K562 (cell line): ENCODE data around the gene PDE2A. TPM values are rescaled to one million over a fixed set of nuclear protein-coding genes. Genes with fewer than 3 reads are reported as not detected.

ENCODE experiments used
- CBX5 ChIP-seq: IDR thresholded peaks from 2 replicates; pipeline ENCODE4 v1.6.1; 2014; ENCODE audit warnings: low read depth, borderline replicate concordance
- CC2D1A ChIP-seq: fragments of 450-650 bp; IDR thresholded peaks from 2 replicates; pipeline ENCODE4 v1.6.1; 2017; ENCODE audit warnings: mild to moderate bottlenecking
- CHCHD3 ChIP-seq: fragments of 250-450 bp; sonication (Bioruptor Pico); IDR thresholded peaks from 2 replicates; pipeline ENCODE4 v2.1.2; 2022; ENCODE audit warnings: mild to moderate bottlenecking
- RNF2 ChIP-seq: sonication (generic); IDR thresholded peaks from 2 replicates; pipeline ENCODE4 v1.6.1; 2016
- SOX6 ChIP-seq: fragments of 450-650 bp; IDR thresholded peaks from 2 replicates; pipeline ENCODE4 v1.6.1; 2014; ENCODE audit warnings: mild to moderate bottlenecking
- TCF7L2 ChIP-seq: fragments of 150-350 bp; IDR thresholded peaks from 2 replicates; pipeline ENCODE4 v1.6.1; 2016; ENCODE audit warnings: low read depth, mild to moderate bottlenecking, low read length, moderate library complexity
- TFAM ChIP-seq: fragments of 250-450 bp; sonication (Bioruptor Pico); conservative IDR thresholded peaks from 2 replicates; pipeline ENCODE4 v1.5.0; 2021; ENCODE audit warnings: mild to moderate bottlenecking, moderate library complexity
- THRAP3 ChIP-seq: fragments of 450-650 bp; IDR thresholded peaks from 2 replicates; pipeline ENCODE4 v1.6.1; 2016; ENCODE audit warnings: mild to moderate bottlenecking, inconsistent platforms, borderline replicate concordance
- VEZF1 ChIP-seq: fragments of 200-800 bp; sonication (Bioruptor generic); IDR thresholded peaks from 2 replicates; pipeline ENCODE4 v1.6.1; 2017; ENCODE audit warnings: missing genetic modification characterization, missing compliant biosample characterization
- XRCC3 ChIP-seq: fragments of 450-650 bp; IDR thresholded peaks from 2 replicates; pipeline ENCODE4 v1.6.1; 2017; ENCODE audit warnings: mild to moderate bottlenecking, moderate library complexity
- ZFPM2 ChIP-seq: fragments of 250-450 bp; sonication (Bioruptor Pico); IDR thresholded peaks from 2 replicates; pipeline ENCODE4 v1.5.1; 2022; ENCODE audit warnings: mild to moderate bottlenecking
- ZNF175 ChIP-seq: fragments of 200-800 bp; sonication (Bioruptor generic); IDR thresholded peaks from 2 replicates; pipeline ENCODE4 v1.6.1; 2016; ENCODE audit warnings: low read depth, mild to moderate bottlenecking, missing genetic modification characterization, missing compliant biosample characterization
- ZNF589 ChIP-seq: fragments of 200-800 bp; sonication (Bioruptor generic); IDR thresholded peaks from 2 replicates; pipeline ENCODE4 v1.6.1; 2016; ENCODE audit warnings: low read depth, missing genetic modification characterization, missing compliant biosample characterization
- ZNF830 ChIP-seq: fragments of 250-450 bp; sonication (Bioruptor Pico); IDR thresholded peaks from 2 replicates; pipeline ENCODE4 v1.5.0; 2021; ENCODE audit warnings: mild to moderate bottlenecking
- ZSCAN32 ChIP-seq: fragments of 450-650 bp; formaldehyde crosslinking; IDR thresholded peaks from 2 replicates; pipeline ENCODE4 v1.4.0; 2020; ENCODE audit warnings: mild to moderate bottlenecking, moderate library complexity
- polyA plus RNA-seq, 8 experiments: library from polyadenylated mRNA; depleted of rRNA in 4 of 8; stranded (reverse) in 5 of 8; unstranded in 3 of 8; fragments of >200 nt; fragmentation: Nextera tagmentation in 2 of 8; fragmentation: Illumina TruSeq in 1 of 8; extraction: Ambion mirVana in 2 of 8; extraction: Trizol in 1 of 8; gene quantifications; 2 replicates each; pipeline versions ENCODE4 v1.2.1 to v1.2.3, GENCODE V29; 2011 to 2014; ENCODE audit warnings: inconsistent platforms in 1 of 8, missing spikeins in 1 of 8
- total RNA-seq, 7 experiments: library from RNA; depleted of rRNA in 6 of 7; stranded (reverse); fragments of >200 nt in 6 of 7; fragmentation: Illumina TruSeq in 2 of 7; extraction: Trizol in 2 of 7; gene quantifications; 2 replicates each; pipeline versions ENCODE4 v1.2.1 to v1.2.3, GENCODE V29; 2011 to 2021; ENCODE audit warnings: low replicate concordance in 1 of 7
- TF ChIP-seq, protein P1 (sequence below), 2 experiments: fragments of 450-650 bp; formaldehyde crosslinking in 1 of 2; IDR thresholded peaks; 2 replicates each; pipeline versions ENCODE4 v1.4.0 to v1.6.1; 2014 to 2020; ENCODE audit warnings: mild to moderate bottlenecking in 2 of 2, borderline replicate concordance in 1 of 2, low read depth in 1 of 2
- TF ChIP-seq, protein P2 (sequence below): sonication (generic); formaldehyde crosslinking; IDR thresholded peaks from 2 replicates; pipeline ENCODE4 v1.9.0; 2022; ENCODE audit warnings: mild to moderate bottlenecking, missing genetic modification reagents

Gene PDE2A
- total and polyA plus RNA-seq, 9 of the 15 experiments (the other 6 are each of a cell fraction or from before 2014, with no cell fraction given) = 0.07 to 15.2 (median 1.6) TPM; not detected in 1

DNA sequence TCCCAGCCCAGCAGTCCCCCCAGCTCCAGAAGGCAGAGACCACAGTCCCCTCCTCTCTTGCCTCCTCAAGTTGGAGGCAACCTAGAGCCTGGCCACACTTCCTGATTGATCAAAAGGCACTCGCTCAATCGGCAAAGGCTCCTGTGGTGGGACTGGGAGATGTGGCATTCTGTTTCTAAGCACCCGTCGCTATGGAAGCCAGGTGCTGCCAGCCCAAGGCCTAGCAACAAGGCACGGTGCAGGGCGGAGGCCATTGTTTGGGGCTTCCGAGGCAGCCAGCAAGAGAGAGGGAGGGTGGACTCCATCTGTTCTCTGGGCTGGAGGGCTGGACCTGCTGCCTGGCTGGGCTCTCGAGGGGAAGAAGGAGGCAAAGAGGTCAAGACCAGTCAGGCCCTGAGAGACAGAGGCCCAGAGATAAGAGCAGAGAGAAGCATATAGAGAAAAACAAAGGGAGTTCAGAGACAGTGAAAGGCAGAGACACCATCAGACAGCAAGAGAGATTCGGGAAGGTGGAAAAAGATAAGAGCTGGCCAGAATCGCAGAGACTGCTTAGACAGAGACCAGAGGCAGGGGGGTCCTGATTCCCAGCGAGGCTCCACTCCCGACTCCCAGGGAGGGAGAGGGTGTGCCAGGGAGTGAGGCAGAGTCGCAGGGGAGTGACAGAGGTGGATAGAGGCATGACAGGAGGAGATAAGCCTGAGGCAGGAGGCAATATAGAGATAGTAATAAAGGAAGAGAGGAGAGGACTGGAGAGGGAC is 21.2 kb downstream of the PDE2A start (continued):
- no peak for TF ChIP-seq TFAM (CRISPR knock-in tag)
- no peak for TF ChIP-seq TCF7L2
- peak; percentile 47 for TF ChIP-seq VEZF1 (CRISPR knock-in tag)
- TF ChIP-seq SOX6 = peak; percentile 81
- no peak for TF ChIP-seq ZNF830 (CRISPR knock-in tag)
- TF ChIP-seq, protein P1, sequence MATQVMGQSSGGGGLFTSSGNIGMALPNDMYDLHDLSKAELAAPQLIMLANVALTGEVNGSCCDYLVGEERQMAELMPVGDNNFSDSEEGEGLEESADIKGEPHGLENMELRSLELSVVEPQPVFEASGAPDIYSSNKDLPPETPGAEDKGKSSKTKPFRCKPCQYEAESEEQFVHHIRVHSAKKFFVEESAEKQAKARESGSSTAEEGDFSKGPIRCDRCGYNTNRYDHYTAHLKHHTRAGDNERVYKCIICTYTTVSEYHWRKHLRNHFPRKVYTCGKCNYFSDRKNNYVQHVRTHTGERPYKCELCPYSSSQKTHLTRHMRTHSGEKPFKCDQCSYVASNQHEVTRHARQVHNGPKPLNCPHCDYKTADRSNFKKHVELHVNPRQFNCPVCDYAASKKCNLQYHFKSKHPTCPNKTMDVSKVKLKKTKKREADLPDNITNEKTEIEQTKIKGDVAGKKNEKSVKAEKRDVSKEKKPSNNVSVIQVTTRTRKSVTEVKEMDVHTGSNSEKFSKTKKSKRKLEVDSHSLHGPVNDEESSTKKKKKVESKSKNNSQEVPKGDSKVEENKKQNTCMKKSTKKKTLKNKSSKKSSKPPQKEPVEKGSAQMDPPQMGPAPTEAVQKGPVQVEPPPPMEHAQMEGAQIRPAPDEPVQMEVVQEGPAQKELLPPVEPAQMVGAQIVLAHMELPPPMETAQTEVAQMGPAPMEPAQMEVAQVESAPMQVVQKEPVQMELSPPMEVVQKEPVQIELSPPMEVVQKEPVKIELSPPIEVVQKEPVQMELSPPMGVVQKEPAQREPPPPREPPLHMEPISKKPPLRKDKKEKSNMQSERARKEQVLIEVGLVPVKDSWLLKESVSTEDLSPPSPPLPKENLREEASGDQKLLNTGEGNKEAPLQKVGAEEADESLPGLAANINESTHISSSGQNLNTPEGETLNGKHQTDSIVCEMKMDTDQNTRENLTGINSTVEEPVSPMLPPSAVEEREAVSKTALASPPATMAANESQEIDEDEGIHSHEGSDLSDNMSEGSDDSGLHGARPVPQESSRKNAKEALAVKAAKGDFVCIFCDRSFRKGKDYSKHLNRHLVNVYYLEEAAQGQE (IDR thresholded peaks at IDR 0.05; ENCODE audit: borderline replicate concordance) = no peak
- TF ChIP-seq, protein P1 (CRISPR knock-in tag; IDR thresholded peaks at IDR 0.05; ENCODE audit: low read depth) = no peak
- no peak for TF ChIP-seq THRAP3
- peak; percentile 76; the same call in 1 of the 2 replicates for TF ChIP-seq CC2D1A
- no peak for TF ChIP-seq ZSCAN32 (CRISPR knock-in tag)
- TF ChIP-seq CHCHD3 (CRISPR knock-in tag) = no peak
- TF ChIP-seq ZNF589 (CRISPR knock-in tag) = no peak
- TF ChIP-seq, protein P2, sequence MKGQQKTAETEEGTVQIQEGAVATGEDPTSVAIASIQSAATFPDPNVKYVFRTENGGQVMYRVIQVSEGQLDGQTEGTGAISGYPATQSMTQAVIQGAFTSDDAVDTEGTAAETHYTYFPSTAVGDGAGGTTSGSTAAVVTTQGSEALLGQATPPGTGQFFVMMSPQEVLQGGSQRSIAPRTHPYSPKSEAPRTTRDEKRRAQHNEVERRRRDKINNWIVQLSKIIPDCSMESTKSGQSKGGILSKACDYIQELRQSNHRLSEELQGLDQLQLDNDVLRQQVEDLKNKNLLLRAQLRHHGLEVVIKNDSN (CRISPR knock-in tag) = no peak
- no peak for TF ChIP-seq ZFPM2 (CRISPR knock-in tag)
- TF ChIP-seq RNF2 = no peak
- no peak for TF ChIP-seq CBX5
- TF ChIP-seq XRCC3 = no peak
- TF ChIP-seq ZNF175 (CRISPR knock-in tag) = no peak
